Activated CD4-positive, alpha-beta T cell treated with anti-CD3 and anti-CD28 coated beads for 24 hours (primary cell): ENCODE data around the gene SHH.
A peak's percentile ranks its signal among the peaks of the same experiment; 100 is the strongest.
"Not testable (repeated sequence)": the region's sequence is repeated elsewhere in the genome, so short reads cannot be mapped to it uniquely, and the experiment has no call there.

Experiments used
- DNase-seq, 2 donors: peaks; one replicate each; pipeline ENCODE4 v3.0.0-alpha.2; 2020; ENCODE audit warnings: low read depth in 2 of 2

The SHH gene

GRCh38 chr7:155819186-155819585 lies 6.9 kb upstream of the SHH start:
- DNase-seq: no peak

- no peak for DNase-seq
Measured at GRCh38 chr7:155818820-155819168, 6.5 kb upstream of the SHH start.

- DNase-seq: no peak
Measured at GRCh38 chr7:155818154-155818819, 6.0 kb upstream of the SHH start.

GRCh38 chr7:155817515-155817914 lies 5.3 kb upstream of the SHH start:
- DNase-seq: not testable (repeated sequence)

- no peak for DNase-seq
Measured at GRCh38 chr7:155816996-155817395, 4.7 kb upstream of the SHH start.

GRCh38 chr7:155816192-155816508 lies 3.9 kb upstream of the SHH start:
- DNase-seq: no peak

GRCh38 chr7:155815332-155816191 lies 3.3 kb upstream of the SHH start:
- DNase-seq: peak; percentile 38 to 74

- no peak for DNase-seq
Measured at GRCh38 chr7:155814316-155815276, 2.3 kb upstream of the SHH start.

GRCh38 chr7:155813546-155814315 lies 1.5 kb upstream of the SHH start:
- DNase-seq: no peak

- DNase-seq: no peak
Measured at GRCh38 chr7:155813125-155813524, 862 bp upstream of the SHH start.

GRCh38 chr7:155811560-155811894 lies 736 bp downstream of the SHH start:
- DNase-seq: no peak

- DNase-seq: no peak
Measured at GRCh38 chr7:155810770-155811559, 1.3 kb downstream of the SHH start.

GRCh38 chr7:155809947-155810769 lies 2.1 kb downstream of the SHH start:
- no peak for DNase-seq

- no peak for DNase-seq
Measured at GRCh38 chr7:155809332-155809946, 2.8 kb downstream of the SHH start.

- no peak for DNase-seq
Measured at GRCh38 chr7:155808549-155809331, 3.5 kb downstream of the SHH start.

GRCh38 chr7:155807789-155808548 lies 4.3 kb downstream of the SHH start:
- DNase-seq: no peak

- no peak for DNase-seq
Measured at GRCh38 chr7:155807065-155807671, 5.1 kb downstream of the SHH start.
